Breast epithelium (tissue), 3 donors: ENCODE measurements around the gene AASDH.

Source experiments
- CTCF ChIP-seq, 3 donors: fragments of 450-650 bp; IDR thresholded peaks; one replicate each; pipeline ENCODE4 v1.5.1; 2016 to 2017; ENCODE audit warnings: antibody characterized with exemption in 3 of 3, mild to moderate bottlenecking in 3 of 3, moderate library complexity in 3 of 3
- POLR2AphosphoS5 ChIP-seq, 3 donors: sonication (generic); formaldehyde crosslinking; IDR thresholded peaks; one replicate each; pipeline ENCODE4 v1.6.1; 2017; ENCODE audit warnings: antibody characterized with exemption in 3 of 3

GRCh38 chr4:56414135-56414670 is 26.9 kb upstream of the AASDH start:
- no peak for TF ChIP-seq CTCF (IDR thresholded peaks at IDR 0.05)
- TF ChIP-seq POLR2AphosphoS5 (IDR thresholded peaks at IDR 0.05): no peak
